K562 (cell line): ENCODE measurements around the gene SLC12A3. TPM values are rescaled to one million over a fixed set of nuclear protein-coding genes. Genes with fewer than 3 reads are reported as not detected.

Experiments used
- BACH1 ChIP-seq: fragments of 200-800 bp; sonication (Bioruptor generic); IDR thresholded peaks from 2 replicates; pipeline ENCODE4 v1.6.1; 2016; ENCODE audit warnings: missing genetic modification characterization, missing compliant biosample characterization
- C11orf30 ChIP-seq: fragments of 450-650 bp; IDR thresholded peaks from 2 replicates; pipeline ENCODE4 v1.6.1; 2016; ENCODE audit warnings: low read depth, mild to moderate bottlenecking
- E2F3 ChIP-seq: fragments of 250-450 bp; sonication (Bioruptor Pico); IDR thresholded peaks from 2 replicates; pipeline ENCODE4 v1.4.0; 2020; ENCODE audit warnings: mild to moderate bottlenecking
- GATA2 ChIP-seq: sonication (generic); formaldehyde crosslinking; IDR thresholded peaks from 2 replicates; pipeline ENCODE4 v1.4.0; 2020; ENCODE audit warnings: mild to moderate bottlenecking, missing genetic modification reagents
- HDAC2 ChIP-seq: fragments of 450-650 bp; IDR thresholded peaks from 2 replicates; pipeline ENCODE4 v1.6.1; 2016; ENCODE audit warnings: mild to moderate bottlenecking
- JUNB ChIP-seq: fragments of 450-650 bp; formaldehyde crosslinking; conservative IDR thresholded peaks from 2 replicates; pipeline ENCODE4 v1.4.0; 2020; ENCODE audit warnings: mild to moderate bottlenecking
- KDM1A ChIP-seq, 2 experiments: fragments of 450-650 bp; IDR thresholded peaks; 2 replicates each; pipeline ENCODE4 v1.6.1; 2016; ENCODE audit warnings: mild to moderate bottlenecking in 2 of 2
- MLLT1 ChIP-seq, 2 experiments: fragments of 450-650 bp; IDR thresholded peaks; 2 replicates each; pipeline ENCODE4 v1.6.1; 2016
- MTA2 ChIP-seq: fragments of 450-650 bp; IDR thresholded peaks from 2 replicates; pipeline ENCODE4 v1.6.1; 2016; ENCODE audit warnings: low read depth
- PCBP2 ChIP-seq: fragments of 200-400 bp; formaldehyde crosslinking; IDR thresholded peaks from 2 replicates; pipeline ENCODE4 v1.6.1; 2018; ENCODE audit warnings: low read length, low read depth, mild to moderate bottlenecking, moderate library complexity; ENCODE audit not compliant: poor library complexity, severe bottlenecking
- PYGO2 ChIP-seq: fragments of 450-650 bp; IDR thresholded peaks from 2 replicates; pipeline ENCODE4 v1.6.1; 2016; ENCODE audit warnings: mild to moderate bottlenecking, missing genetic modification characterization, moderate library complexity, missing compliant biosample characterization
- RBFOX2 ChIP-seq: fragments of 200-400 bp; formaldehyde crosslinking; IDR thresholded peaks from 2 replicates; pipeline ENCODE4 v1.6.1; 2017; ENCODE audit warnings: low read depth, mild to moderate bottlenecking, low read length, moderate library complexity
- SRSF7 ChIP-seq: fragments of 200-400 bp; formaldehyde crosslinking; optimal IDR thresholded peaks from 2 replicates; pipeline ENCODE3; 2017; ENCODE audit warnings: mild to moderate bottlenecking, low read depth, low read length
- USF1 ChIP-seq: sonication (generic); formaldehyde crosslinking; IDR thresholded peaks from 2 replicates; pipeline ENCODE4 v1.9.0; 2022; ENCODE audit warnings: mild to moderate bottlenecking, missing genetic modification reagents
- ZBTB17 ChIP-seq: fragments of 450-650 bp; formaldehyde crosslinking; IDR thresholded peaks from 2 replicates; pipeline ENCODE4 v1.4.0; 2020; ENCODE audit warnings: mild to moderate bottlenecking
- ZNF143 ChIP-seq: sonication (generic); formaldehyde crosslinking; IDR thresholded peaks from 2 replicates; pipeline ENCODE4 v1.9.0; 2022; ENCODE audit warnings: mild to moderate bottlenecking, missing genetic modification reagents
- polyA plus RNA-seq, 8 experiments: library from polyadenylated mRNA; depleted of rRNA in 4 of 8; stranded (reverse) in 5 of 8; unstranded in 3 of 8; fragments of >200 nt; fragmentation: Nextera tagmentation in 2 of 8; fragmentation: Illumina TruSeq in 1 of 8; extraction: Ambion mirVana in 2 of 8; extraction: Trizol in 1 of 8; gene quantifications; 2 replicates each; pipeline versions ENCODE4 v1.2.1 to v1.2.3, GENCODE V29; 2011 to 2014; ENCODE audit warnings: inconsistent platforms in 1 of 8, missing spikeins in 1 of 8
- total RNA-seq, 7 experiments: library from RNA; depleted of rRNA in 6 of 7; stranded (reverse); fragments of >200 nt in 6 of 7; fragmentation: Illumina TruSeq in 2 of 7; extraction: Trizol in 2 of 7; gene quantifications; 2 replicates each; pipeline versions ENCODE4 v1.2.1 to v1.2.3, GENCODE V29; 2011 to 2021; ENCODE audit warnings: low replicate concordance in 1 of 7

The SLC12A3 gene
- total and polyA plus RNA-seq, 9 of the 15 experiments (the other 6 are each of a cell fraction or from before 2014, with no cell fraction given) = not detected

GRCh38 chr16:56919099-56919800 is 54.2 kb downstream of the SLC12A3 start (continued):
- no peak for TF ChIP-seq HDAC2
- no peak for TF ChIP-seq KDM1A (IDR thresholded peaks at IDR 0.05)
- no peak for TF ChIP-seq GATA2 (CRISPR knock-in tag)
- no peak for TF ChIP-seq JUNB (CRISPR knock-in tag)
- TF ChIP-seq PYGO2 (tag) = no peak
- TF ChIP-seq USF1 (CRISPR knock-in tag) = no peak
- TF ChIP-seq SRSF7 = no peak
- peak; percentile 30; the same call in 1 of the 2 replicates for TF ChIP-seq C11orf30
- peak in 1 of 2 experiments; percentile 55; a peak in 1 of 4 replicates for TF ChIP-seq MLLT1 (IDR thresholded peaks at IDR 0.05)
- no peak for TF ChIP-seq BACH1
- no peak for TF ChIP-seq PCBP2
- no peak for TF ChIP-seq E2F3
- no peak for TF ChIP-seq MTA2
- TF ChIP-seq ZBTB17 (CRISPR knock-in tag) = peak; percentile 74; the same call in 1 of the 2 replicates
- TF ChIP-seq ZNF143 (CRISPR knock-in tag) = no peak
- TF ChIP-seq RBFOX2 = no peak
